Loucy (cell line): Measurements from ENCODE around the gene IGFN1.

Experiments
- EZH2phosphoT487 ChIP-seq: fragments of 200-600 bp; IDR thresholded peaks from 2 replicates; pipeline ENCODE4 v1.6.1; 2018; ENCODE audit warnings: antibody characterized with exemption, mild to moderate bottlenecking, moderate library complexity, borderline replicate concordance
- TF ChIP-seq, protein P1 (sequence below): fragments of 200-600 bp; sonication (generic); conservative IDR thresholded peaks from 2 replicates; pipeline ENCODE4 v1.5.1; 2014; ENCODE audit warnings: mild to moderate bottlenecking, antibody characterized with exemption, low read length

DNA sequence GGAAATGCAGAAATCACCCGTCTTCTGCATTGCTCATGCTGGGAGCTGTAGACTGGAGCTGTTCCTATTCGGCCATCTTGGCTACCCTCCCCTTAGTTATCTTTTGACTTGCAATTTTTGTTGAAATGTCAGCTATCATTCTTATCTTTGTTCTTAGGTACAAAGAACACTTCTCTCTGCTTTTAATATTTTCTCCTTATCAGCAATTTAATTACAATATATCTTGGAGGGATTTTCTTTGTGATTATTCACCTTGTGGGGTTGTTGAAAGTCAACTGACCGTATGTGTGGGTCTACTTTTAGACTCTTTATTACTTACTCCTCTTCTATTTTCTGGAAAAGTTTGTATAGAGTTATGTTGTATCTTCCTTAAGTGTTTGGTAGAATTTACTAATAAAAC, 49.5 kb downstream of the IGFN1 start:
- TF ChIP-seq, protein P1, sequence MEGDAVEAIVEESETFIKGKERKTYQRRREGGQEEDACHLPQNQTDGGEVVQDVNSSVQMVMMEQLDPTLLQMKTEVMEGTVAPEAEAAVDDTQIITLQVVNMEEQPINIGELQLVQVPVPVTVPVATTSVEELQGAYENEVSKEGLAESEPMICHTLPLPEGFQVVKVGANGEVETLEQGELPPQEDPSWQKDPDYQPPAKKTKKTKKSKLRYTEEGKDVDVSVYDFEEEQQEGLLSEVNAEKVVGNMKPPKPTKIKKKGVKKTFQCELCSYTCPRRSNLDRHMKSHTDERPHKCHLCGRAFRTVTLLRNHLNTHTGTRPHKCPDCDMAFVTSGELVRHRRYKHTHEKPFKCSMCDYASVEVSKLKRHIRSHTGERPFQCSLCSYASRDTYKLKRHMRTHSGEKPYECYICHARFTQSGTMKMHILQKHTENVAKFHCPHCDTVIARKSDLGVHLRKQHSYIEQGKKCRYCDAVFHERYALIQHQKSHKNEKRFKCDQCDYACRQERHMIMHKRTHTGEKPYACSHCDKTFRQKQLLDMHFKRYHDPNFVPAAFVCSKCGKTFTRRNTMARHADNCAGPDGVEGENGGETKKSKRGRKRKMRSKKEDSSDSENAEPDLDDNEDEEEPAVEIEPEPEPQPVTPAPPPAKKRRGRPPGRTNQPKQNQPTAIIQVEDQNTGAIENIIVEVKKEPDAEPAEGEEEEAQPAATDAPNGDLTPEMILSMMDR, result no peak
- TF ChIP-seq EZH2phosphoT487, result no peak
